ENCODE results near the gene GPS1. TPM values are rescaled to one million over a fixed set of nuclear protein-coding genes. Genes with fewer than 3 reads are reported as not detected.

GPS1 gene
- polyA plus RNA-seq, 4 donors = 98.9 to 158 (median 137) TPM

DNA sequence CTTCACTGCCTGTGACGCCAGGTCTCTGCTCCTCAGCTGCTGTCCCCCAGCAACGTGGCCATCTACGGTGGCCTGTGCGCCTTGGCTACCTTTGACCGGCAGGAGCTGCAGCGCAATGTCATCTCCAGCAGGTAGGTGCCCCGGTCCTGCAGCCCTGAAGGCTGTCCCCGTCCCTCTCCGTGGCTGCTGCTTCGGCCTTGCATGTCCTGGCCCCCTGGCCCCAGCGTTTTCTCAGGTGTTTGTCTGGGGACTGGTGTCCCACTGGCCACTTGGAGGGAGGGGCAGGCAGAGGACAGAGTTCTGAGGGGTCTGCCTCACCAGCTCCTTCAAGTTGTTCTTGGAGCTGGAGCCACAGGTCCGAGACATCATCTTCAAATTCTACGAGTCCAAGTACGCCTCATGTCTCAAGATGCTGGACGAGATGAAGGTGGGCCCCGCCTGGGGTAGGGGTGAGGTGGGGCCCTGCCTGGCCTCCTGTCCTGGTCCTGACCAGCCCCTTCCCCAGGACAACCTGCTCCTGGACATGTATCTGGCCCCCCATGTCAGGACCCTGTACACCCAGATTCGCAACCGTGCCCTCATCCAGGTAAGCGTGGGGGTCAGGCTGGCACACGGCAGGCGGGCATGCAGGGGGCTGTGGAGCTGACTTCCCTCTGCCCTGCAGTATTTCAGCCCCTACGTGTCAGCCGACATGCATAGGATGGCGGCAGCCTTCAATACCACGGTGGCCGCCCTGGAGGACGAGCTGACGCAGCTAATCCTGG, 4.4 kb downstream of the GPS1 start:
- DNase-seq (ENCODE audit: low read depth in 4 of 4, low spot score in 2 of 4) = no peak

DNA sequence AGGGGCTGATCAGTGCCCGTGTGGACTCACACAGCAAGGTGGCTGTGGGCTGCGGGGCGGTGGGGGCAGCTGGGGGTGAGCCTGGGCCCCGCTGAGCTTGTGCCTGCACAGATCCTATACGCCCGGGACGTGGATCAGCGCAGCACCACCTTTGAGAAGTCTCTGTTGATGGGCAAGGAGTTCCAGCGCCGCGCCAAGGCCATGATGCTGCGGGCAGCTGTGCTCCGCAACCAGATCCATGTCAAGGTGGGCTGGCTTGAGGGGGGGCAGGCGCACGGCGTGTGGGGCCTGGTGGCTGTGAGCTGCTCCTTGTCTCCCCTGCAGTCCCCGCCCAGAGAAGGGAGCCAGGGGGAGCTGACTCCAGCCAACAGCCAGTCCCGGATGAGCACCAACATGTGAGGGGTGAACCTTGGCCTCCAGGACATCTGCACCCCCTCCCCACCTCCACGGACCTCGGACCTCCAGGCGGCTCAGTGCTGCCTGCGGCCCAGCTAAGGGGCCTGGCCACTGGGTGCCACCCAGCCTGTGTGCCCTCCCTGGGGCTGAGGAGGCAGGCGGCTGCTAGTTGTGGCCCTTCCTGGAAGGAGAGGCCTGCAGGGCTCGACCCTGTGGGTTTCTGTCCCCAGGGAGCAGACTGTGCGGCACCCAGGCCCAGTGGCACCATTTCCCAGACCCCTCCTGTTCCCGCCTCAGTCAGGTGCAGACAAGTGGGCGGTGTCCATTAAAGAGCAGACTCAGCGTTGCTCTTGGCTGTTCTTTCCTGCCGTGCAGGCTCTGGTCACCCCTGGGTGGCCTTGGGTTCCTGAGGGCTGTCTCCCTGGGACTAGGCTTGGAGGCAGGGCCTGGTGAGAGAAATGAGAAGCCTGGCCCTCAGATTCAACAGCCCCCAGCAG, 5.3 kb downstream of the GPS1 start:
- DNase-seq (ENCODE audit: low read depth in 4 of 4, low spot score in 2 of 4) = no peak

DNA sequence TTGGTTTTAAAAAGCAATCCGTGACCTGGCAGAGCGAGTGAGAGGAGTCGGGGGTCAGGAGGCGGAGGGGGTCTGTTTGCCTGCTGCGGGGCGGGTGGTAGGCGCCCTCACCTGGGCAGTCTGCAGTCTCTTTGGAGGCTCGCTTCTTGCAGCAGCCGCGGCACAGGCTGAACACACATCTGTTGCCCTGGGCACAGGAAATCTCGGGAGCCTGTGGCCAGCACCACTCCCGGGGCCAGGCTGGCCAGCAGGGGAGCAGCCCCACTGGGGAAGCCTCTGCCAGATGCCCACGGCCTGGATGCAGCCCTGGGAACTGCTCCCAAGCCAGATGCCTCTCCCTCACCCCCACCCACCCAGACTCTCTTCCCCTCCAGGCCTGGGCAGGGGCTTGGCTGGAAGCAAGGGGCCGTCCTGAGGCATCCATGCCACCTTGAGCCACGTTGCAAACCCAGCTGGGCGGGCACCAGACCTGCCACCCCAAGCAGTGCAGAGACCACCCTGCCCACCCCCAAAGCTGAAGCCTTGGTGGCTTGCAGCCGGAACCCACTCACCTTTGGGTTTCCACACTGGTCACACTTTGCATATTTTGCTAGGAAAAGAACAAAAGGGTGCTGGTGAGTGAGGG, 6.6 kb downstream of the GPS1 start:
- no peak for DNase-seq (ENCODE audit: low read depth in 4 of 4, low spot score in 2 of 4)

DNA sequence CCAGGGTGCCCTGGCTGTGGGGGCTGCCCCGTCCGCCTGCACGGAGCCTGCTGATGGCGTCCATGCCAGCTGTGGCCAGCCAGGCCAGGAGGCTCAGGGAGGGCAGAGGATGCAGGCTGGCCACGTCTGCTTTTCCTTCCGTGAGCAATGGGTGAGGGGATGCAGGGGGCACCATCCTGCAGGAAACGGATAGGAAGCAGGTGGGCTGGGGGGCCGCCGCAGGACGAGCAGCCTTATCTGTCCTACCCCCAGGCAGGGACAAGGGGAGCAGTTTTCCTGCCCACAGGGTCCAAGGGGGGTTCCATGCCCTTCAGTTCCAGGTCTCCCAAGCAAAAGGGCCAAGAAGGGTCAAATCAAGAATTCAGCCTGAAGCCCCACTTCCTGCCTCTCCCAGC, 7.2 kb downstream of the GPS1 start:
- no peak for DNase-seq (ENCODE audit: low read depth in 4 of 4, low spot score in 2 of 4)

DNA sequence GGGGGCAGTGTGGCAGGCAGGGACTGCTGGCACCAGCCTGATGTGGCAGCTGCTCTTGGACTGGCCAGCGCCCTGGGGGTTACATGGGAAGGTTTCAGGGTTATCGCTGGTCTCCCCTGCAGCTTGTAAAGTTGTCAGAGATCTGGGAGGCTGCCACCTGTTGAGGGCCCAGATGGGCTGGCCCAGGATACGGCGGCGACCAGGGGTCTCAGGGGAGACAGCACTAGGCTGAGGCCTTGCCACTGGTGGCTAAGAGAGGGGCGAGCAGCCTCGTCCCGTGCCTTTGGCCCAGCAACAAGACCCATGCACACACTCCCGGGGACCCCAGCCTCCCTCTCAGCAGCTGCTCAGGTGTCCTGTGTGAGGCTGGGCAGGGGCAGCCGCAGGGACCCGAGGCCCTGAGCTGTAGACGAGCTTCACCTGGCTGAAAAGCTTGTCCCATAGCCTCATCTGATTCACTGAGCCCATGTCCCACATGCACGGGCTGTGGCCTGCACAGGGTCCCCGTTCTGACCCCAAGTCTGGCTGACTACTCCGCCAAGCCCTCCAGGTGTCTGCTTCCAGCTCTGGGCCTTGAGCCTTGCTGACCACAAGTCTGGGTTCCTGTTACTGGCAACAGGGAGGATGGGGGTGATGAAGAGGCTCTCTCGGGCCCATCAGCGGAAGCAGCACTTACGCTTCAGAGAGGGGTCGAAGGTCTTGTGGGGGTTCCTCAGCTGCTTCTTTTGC, 7.7 kb downstream of the GPS1 start:
- DNase-seq (ENCODE audit: low read depth in 4 of 4, low spot score in 2 of 4) = no peak

DNA sequence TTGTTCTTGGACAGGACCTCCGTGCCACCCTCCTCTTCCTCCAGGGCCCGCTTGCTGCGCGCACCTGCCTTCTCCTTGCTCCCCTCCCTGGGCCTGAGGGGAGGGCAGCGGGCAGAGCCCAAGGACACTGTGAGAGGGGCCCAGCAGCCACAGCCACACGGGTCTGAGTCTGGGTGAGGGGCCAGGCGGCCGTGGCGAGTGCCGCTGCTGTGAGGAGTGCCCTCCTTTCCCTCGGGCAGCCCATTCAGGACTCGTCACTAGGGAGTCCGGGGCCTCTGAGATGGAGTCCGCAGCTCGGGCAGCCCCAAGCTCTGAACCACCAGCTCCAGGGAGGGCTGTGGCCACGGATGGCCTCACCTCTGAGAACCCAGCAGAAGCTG, 8.3 kb downstream of the GPS1 start:
- DNase-seq (ENCODE audit: low read depth in 4 of 4, low spot score in 2 of 4) = no peak

DNA sequence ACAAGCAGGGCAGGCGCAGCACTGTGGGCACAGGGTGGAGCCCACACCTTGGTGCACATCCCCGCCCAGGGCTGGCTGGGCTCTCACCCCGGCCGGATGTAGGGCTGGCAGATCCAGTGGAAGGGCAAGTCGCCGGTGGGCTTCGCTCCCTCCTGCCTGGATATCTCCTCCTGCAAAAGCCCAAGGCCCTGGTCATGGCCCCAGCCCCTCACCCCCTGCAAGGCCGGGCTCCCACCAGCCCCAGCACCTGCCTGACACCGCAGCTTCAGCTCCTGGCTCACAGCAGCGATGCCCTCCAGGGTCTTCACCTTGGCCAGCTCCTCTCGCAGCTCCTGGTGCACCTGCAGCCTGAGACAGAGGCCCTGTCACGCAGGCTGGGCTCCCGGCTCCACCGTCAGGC, 8.9 kb downstream of the GPS1 start:
- DNase-seq (ENCODE audit: low read depth in 4 of 4, low spot score in 2 of 4) = no peak

DNA sequence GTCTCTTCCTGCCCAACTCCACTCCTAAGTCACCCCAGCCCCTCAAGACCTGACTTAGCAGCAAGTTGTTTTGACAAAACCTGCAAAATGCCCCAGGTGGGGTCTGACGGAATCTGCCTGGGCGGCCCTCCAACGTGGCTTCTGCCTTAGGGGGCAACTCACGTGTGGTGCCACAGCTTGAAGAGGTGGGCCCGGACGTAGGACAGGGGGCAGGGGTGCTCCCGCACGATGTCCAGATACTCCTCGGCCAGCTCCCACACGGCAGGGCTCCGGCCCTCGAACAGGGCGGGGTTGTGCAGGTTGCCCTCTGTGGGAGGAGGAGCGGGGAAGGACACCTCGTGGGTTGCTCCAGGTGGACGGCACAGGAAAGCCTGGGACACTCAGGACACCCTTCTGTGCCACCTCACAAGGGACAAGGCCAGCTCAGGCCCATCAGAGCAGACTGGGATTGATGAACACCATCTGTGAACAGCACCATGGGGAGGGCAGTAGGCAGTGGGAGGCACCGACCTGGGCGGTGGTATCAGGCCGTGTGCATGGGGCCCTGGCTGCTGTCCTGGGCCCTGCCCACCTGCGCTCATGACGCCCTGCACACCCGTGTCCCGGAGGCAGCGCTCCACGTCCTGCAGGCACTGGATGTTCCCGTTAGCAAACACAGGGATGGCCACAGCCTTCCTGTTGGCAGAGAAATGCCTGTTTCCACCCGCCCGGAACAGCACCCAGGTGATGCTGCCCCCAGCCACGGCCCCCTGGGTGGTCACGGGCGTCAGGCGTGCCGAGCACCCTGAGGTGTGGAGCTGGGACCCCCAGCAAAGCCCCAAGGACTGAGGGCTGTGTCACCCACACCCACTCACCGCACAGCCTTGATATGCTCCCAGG, 9.6 kb downstream of the GPS1 start:
- DNase-seq (ENCODE audit: low read depth in 4 of 4, low spot score in 2 of 4) = no peak

DNA sequence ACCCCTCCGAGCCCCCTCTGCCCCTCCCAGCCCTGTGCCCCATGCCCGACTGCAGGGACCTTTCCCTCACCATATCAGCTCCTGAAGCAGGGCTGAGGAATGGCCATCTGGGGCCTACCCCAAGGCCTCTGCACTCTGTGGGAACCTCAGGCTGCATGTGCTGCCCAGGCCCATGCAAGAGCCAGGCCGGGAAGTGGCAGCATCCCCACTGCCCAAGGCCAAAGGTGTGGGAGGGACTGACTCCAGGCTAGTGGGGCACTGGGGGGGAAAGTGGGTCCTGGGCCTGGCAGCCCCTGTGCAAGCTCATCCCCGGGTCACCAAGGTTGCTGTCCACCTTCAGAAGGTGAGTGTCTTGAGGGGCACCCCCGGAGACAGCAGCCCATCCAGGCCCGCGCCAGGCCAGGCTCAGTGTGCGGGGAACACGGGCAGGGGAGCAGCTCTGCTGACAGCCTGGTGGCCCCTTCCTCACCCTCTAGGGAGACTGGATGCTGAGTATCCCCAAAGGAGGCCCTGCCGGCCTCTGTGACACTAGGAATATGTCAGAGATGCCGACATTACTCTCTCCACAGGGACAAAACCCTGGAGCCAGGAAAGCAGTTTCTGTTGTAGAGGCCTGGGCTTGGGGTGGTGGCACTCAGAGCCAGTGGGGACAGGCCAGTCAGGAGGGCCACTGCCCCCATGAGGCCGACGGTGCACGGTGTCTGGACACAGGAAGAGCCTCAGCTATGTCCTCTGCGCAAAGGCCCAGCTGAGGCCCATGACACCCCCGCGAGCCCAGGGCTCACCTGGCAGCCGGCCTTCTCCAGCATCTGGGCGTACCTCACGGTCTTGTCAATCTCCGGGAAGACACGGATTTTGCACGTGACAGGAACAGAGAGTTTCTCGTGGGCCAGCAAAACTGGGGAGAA, 10.6 kb downstream of the GPS1 start:
- no peak for DNase-seq (ENCODE audit: low read depth in 4 of 4, low spot score in 2 of 4)

DNA sequence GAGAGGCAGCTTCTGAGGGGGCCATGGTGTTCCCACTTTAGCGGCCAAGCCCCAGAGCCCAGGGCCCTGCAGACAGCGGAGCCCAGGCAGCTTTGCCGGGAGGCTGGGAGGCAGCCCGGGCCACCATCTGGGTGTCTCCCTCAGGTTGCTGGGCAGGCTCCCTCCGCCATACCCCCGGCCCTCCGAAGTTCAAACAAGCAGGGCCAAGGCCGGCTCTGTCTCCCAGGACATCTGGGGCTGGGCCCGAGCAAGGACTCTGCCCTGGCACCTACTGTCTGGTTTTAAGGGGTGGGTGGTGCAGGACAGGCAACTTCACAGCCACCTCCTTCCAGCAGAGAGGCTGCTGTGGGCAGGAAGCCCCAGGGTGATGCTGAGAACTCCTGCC, 11.3 kb downstream of the GPS1 start:
- no peak for DNase-seq (ENCODE audit: low read depth in 4 of 4, low spot score in 2 of 4)

DNA sequence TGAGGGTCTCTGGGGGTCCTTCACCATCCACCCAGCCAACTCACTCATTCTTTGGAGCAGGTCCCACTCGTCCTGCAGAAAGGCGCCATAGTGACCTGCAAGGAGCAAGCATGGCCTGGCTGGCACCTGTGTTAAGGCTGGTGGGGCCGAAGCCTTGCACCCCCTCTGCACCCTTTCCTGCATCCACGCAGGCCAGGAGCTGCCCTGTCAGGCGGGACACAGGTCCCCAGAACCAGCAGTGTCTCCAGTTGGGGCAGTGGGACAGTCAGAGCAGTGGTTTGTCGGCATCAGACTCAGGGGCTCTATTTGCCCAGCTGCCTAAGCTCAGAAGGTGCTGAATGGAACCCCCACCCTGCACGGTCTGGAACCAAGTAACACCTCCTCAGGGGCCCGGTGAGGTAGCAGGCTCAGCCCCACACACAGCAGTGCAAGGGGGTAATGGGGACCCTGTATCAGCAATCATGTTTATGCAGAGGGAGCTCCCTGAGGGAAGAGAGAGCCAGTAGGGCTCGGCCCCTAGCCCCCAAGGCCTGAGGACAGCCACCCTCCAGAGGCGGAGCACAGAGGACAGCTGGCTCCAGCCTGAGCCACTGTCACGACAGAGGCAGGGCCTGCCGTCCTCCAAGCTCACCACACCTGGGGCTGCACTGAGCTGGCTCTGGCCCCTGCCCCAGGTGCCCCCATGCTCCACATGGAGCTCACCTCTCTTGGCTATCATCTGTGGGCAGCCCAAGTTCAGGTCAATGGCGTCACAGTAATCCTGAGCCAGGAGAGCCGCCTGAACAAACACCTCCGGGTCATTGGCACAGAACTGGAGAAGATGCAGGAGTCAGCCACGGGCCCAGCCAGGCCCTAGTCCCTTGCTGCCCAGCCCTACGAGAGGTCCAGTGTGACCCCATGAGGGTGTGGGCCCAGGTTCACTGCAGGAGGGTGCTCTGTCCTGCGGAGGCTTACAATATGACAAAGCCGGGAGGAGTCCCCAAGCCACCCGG, 12.0 kb downstream of the GPS1 start:
- no peak for DNase-seq (ENCODE audit: low read depth in 4 of 4, low spot score in 2 of 4)

DNA sequence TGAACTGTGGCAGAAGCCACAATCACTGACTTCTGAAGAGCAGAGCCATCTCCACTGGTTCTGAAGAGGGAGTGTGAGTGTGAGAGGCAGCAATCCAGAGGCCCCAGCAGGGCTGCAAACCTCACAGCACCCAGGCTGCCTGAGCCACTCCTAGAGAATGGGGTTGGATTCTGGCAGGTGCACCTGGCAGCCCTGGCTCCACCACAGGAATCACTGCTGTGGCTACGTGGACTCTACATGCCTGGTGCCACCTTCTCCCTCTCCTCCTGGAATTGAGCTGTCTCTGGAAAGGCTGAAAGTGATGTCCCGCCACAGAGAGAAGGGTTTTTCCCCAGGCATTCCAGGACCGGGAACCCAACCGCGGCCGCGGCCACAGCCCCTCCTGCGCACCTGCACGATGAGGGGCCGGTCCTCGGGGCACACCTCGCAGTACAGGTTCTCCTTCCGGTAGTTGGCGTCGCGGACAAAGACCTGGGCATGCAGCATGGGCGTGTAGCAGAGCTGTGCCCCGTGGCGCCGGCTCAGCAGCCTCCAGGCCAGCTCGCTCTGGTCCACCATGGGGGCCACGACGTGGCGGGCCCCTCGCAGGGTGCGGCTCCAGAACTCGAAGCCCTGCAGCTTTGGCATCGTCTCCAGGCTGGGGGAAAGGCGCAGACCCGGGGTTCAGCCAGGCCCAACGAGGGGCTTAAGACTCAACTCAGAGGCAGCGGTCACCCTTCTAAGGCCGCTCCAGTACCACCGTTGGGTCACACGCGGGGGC, 12.9 kb downstream of the GPS1 start:
- DNase-seq (ENCODE audit: low read depth in 4 of 4, low spot score in 2 of 4) = no peak

DNA sequence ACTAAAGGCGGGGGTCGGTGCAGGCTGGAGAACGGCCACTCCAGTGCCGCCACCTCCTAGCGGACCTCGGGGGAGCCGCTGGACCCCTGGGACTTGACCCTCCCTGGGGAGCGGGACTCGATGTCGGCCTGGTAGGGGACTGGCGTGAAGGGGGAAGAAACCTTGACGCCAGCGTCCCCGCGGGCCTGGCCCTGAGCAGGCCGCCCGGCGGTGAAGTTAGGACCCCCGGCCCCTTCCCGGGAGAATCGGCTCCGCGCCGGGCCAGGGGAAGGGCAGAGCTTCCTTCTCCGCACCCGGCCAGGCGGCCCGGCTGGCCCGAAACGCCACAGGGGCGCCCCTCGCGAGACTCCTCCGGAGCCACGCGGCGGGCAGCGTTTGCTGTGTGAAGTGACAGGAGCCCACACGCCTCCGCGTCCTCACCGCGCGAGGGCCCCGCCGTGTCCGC, 13.5 kb downstream of the GPS1 start:
- no peak for DNase-seq (ENCODE audit: low read depth in 4 of 4, low spot score in 2 of 4)

DNA sequence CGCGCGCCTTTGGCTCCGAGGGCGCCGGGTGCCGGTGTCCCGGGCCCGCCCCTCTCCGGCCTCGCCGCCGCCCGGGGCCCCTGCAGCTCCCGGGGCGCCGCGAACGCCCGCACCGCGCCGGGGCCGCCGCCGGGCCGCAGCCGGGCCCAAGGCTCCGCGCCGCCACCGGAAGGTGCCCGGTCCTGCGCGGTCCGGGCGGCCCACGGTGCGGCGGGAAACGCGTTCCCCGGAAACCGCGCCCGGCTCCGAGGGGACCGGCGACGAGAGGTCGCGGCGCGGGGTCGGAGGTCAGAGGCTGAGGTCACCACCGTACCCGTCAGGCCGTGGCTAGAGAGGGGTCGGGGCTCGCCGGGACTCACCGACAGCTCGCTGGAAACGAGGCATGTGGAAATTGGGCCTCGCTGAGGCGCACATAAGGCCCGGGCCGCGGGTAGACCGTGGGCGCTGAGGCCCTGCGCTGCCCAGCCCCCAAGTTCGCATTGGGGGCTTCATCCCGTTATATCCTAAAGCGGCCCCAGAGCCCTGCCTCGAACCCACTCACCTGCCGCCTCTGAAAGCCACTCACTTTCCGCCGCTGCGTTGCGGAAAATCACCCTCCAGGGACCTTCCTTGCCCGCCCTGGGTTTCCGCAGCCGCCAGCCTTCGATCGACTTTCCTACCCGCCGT, 14.1 kb downstream of the GPS1 start, which contains the start of gene DUS1L:
Gene DUS1L (minus strand): TSS at position 167 of the 666 bp plus-strand sequence. CDS start 745 bp downstream, outside the sequence.
- peak in 2 of 4 donors; percentile 14 to 27 for DNase-seq (ENCODE audit: low read depth in 4 of 4, low spot score in 2 of 4)

DNA sequence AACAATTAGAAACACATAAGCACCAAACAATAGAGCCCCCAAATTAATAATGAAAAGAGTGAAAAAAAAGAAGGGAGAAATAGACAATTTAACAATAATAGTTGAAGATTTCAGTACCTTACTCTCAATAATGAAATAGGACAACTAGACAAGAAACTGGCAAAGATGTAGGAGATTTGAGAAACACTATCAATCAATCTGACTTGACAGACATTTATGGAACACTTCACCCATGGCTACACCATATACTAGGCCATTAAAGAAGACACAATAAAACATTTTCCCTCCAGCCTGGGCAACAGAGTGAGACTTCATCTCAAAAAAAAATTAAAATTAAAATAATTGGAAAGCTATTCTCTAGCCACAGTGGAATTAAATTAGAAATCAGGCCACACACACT, 18.9 kb downstream of the GPS1 start:
- no peak for DNase-seq (ENCODE audit: low read depth in 4 of 4, low spot score in 2 of 4)

DNA sequence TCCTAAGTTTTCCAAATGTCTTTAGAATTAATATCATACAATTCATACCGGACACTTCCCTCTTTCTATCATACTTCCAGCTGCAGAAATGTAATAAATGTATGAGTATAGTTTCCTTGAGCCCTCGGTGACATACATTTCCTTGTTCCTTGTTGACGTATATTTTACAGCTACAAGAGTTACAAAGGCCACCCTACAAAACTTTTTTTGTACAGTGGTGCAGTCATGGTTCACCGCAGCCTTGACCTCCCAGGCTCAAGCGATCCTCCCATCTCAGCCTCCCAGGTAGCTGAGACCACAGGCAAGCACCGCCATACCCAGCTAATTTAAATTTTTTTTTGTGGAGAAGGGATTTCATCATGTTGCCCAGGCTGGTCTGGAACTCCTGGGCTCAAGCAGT, 21.1 kb downstream of the GPS1 start:
- no peak for DNase-seq (ENCODE audit: low read depth in 4 of 4, low spot score in 2 of 4)

All from left renal cortex interstitium (tissue), 4 donors.